Endodermal cell (in vitro differentiated cells): ENCODE results near the gene IGHMBP2. TPM values are rescaled to one million over a fixed set of nuclear protein-coding genes. Genes with fewer than 3 reads are reported as not detected.

Source experiments
- DNase-seq: peaks from one replicate; pipeline ENCODE4 v3.0.0-alpha.2; 2017
- H3K27ac ChIP-seq: 2 replicates; pipeline ENCODE4 v1.5.1; 2013; ENCODE audit warnings: mild to moderate bottlenecking, low read depth, low read length, moderate library complexity
- H3K27me3 ChIP-seq: 2 replicates; pipeline ENCODE4 v1.6.1; 2013; ENCODE audit warnings: mild to moderate bottlenecking, low read length, moderate library complexity; ENCODE audit not compliant: insufficient read depth, control insufficient read depth, poor library complexity, severe bottlenecking
- H3K36me3 ChIP-seq: 2 replicates; pipeline ENCODE4 v1.7.0; 2013; ENCODE audit warnings: mild to moderate bottlenecking, low read length, moderate library complexity; ENCODE audit not compliant: control insufficient read depth, insufficient read depth
- H3K4me1 ChIP-seq: one replicate; pipeline ENCODE4 v1.7.0; 2013; ENCODE audit warnings: low read length; ENCODE audit not compliant: control insufficient read depth, insufficient read depth
- H3K4me3 ChIP-seq: 2 replicates; pipeline ENCODE4 v1.5.1; 2013; ENCODE audit warnings: mild to moderate bottlenecking, low read length, moderate library complexity
- H3K9ac ChIP-seq: 2 replicates; pipeline ENCODE4 v1.6.1; 2013; ENCODE audit warnings: mild to moderate bottlenecking, low read length, moderate library complexity; ENCODE audit not compliant: poor library complexity, severe bottlenecking; ENCODE audit errors: extremely low read depth
- H3K9me3 ChIP-seq: 2 replicates; pipeline ENCODE4 v1.6.1; 2013; ENCODE audit warnings: mild to moderate bottlenecking, low read length, moderate library complexity; ENCODE audit not compliant: control insufficient read depth
- H3K27ac Mint-ChIP-seq: 2 replicates; pipeline ENCODE4 v1.8.0; 2020; ENCODE audit warnings: mixed read lengths
- H3K27me3 Mint-ChIP-seq: 2 replicates; pipeline ENCODE4 v1.8.0; 2021; ENCODE audit warnings: mild to moderate bottlenecking, mixed read lengths; ENCODE audit not compliant: insufficient read depth
- H3K36me3 Mint-ChIP-seq: 2 replicates; pipeline ENCODE4 v1.8.0; 2020; ENCODE audit warnings: low read depth, mixed read lengths
- H3K4me1 Mint-ChIP-seq: 2 replicates; pipeline ENCODE4 v1.8.0; 2020; ENCODE audit warnings: mixed read lengths
- H3K4me3 Mint-ChIP-seq: 2 replicates; pipeline ENCODE4 v1.8.0; 2020; ENCODE audit warnings: mild to moderate bottlenecking, moderate library complexity, mixed read lengths
- H3K9me3 Mint-ChIP-seq: 2 replicates; pipeline ENCODE4 v1.8.0; 2020; ENCODE audit warnings: mild to moderate bottlenecking, mixed read lengths
- CTCF ChIP-seq: fragments of 200-600 bp; sonication (generic); conservative IDR thresholded peaks from 2 replicates; pipeline ENCODE4 v1.5.0; 2021; ENCODE audit warnings: antibody characterized with exemption, mild to moderate bottlenecking
- WGBS, 2 experiments: methylation state at CpG; one replicate each; pipeline versions ENCODE4 v1.1.5 to v1.1.7; 2013; ENCODE audit warnings: missing lambda C conversion rate in 2 of 2, mixed read lengths in 1 of 2; ENCODE audit not compliant: insufficient coverage in 1 of 2, insufficient read length in 1 of 2; 5-methylcytosine and 5-hydroxymethylcytosine counted together
- total RNA-seq, 2 donors: library from RNA; stranded (reverse); fragmentation: NEBNext Ultra II Directional in 1 of 2; extraction: Animal tissue kit (Norgen Biotek cat#: 25700) in 1 of 2; gene quantifications; 2 replicates in 1 of 2; 3 replicates in 1 of 2; pipeline ENCODE4 v1.2.1, GENCODE V29; 2021

Gene IGHMBP2
- total RNA-seq, 2 donors from 2014 or later = 23.9 to 28.3 TPM

GRCh38 chr11:68914761-68915160, 11.1 kb downstream of the IGHMBP2 start:
- H3K27ac Mint-ChIP-seq = no peak overlapping the region
- H3K36me3 Mint-ChIP-seq = peaks cover 78% of the 10 kb centered on the region

GRCh38 chr11:68916439-68916838, 12.7 kb downstream of the IGHMBP2 start:
- Histone ChIP-seq H3K9ac (no peak overlapping the region), H3K9me3 (peaks cover 3% of the 10 kb centered on the region), H3K36me3 (peaks cover 86% of the 10 kb centered on the region), H3K4me3 (no peak overlapping the region), H3K27me3 (no peaks in the 10 kb centered on the region), H3K4me1 (no peaks in the 10 kb centered on the region), H3K27ac (no peak overlapping the region)
- Mint-ChIP-seq H3K36me3 (peaks cover 77% of the 10 kb centered on the region), H3K27ac (no peak overlapping the region), H3K27me3 (no peaks in the 10 kb centered on the region), H3K4me3 (no peak overlapping the region), H3K4me1 (no peaks in the 10 kb centered on the region), H3K9me3 (no peaks in the 10 kb centered on the region)
- 95 to 98% methylated on average over 7 to 12 of the region's 13 CpGs for WGBS, 2 experiments
- DNase-seq = no peak
- no peak for TF ChIP-seq CTCF

More at GRCh38 chr11:68914761-68915160, 11.1 kb downstream of the IGHMBP2 start:
- 99 to 100% methylated on average over 7 to 15 of the region's 15 CpGs for WGBS, 2 experiments
- TF ChIP-seq CTCF = no peak
- Histone ChIP-seq H3K27me3 (no peaks in the 10 kb centered on the region), H3K4me3 (no peak overlapping the region), H3K4me1 (no peaks in the 10 kb centered on the region), H3K27ac (no peak overlapping the region), H3K9me3 (no peaks in the 10 kb centered on the region), H3K36me3 (peaks cover 84% of the 10 kb centered on the region), H3K9ac (no peak overlapping the region)
- Mint-ChIP-seq H3K27me3 (no peaks in the 10 kb centered on the region), H3K4me3 (no peak overlapping the region), H3K4me1 (no peaks in the 10 kb centered on the region), H3K9me3 (no peaks in the 10 kb centered on the region)
- no peak for DNase-seq

- H3K27ac Mint-ChIP-seq = peak overlapping the region; percentile 39
- 91 to 96% methylated on average over 1 to 3 of the region's 3 CpGs for WGBS, 2 experiments
- Histone ChIP-seq H3K9ac (no peak overlapping the region), H3K27ac (no peak overlapping the region), H3K4me3 (no peak overlapping the region), H3K36me3 (peaks cover 93% of the 10 kb centered on the region), H3K27me3 (no peaks in the 10 kb centered on the region), H3K4me1 (peaks cover 5% of the 10 kb centered on the region), H3K9me3 (peaks cover 40% of the 10 kb centered on the region)
- no peaks in the 10 kb centered on the region for H3K4me1 Mint-ChIP-seq
- H3K4me3 Mint-ChIP-seq = no peak overlapping the region
- H3K27me3 Mint-ChIP-seq = no peaks in the 10 kb centered on the region
- TF ChIP-seq CTCF = no peak
- H3K9me3 Mint-ChIP-seq = peaks cover 35% of the 10 kb centered on the region
- peaks cover 96% of the 10 kb centered on the region for H3K36me3 Mint-ChIP-seq
- DNase-seq = no peak
Observed at GRCh38 chr11:68923614-68924013, 19.9 kb downstream of the IGHMBP2 start.
